ENCODE data around the gene SH2D5. TPM values are rescaled to one million over a fixed set of nuclear protein-coding genes. Genes with fewer than 3 reads are reported as not detected.

Gene SH2D5
- total and polyA plus RNA-seq, 2 experiments from 2014 or later, result 0.53 to 1.1 TPM

GRCh38 chr1:20760322-20760721, 27.8 kb upstream of the SH2D5 start:
- H3K27me3 ChIP-seq, result no peaks in the 10 kb centered on the region
- no peaks in the 10 kb centered on the region for H3K4me1 ChIP-seq (ENCODE audit: insufficient read depth)
- H2AFZ ChIP-seq, result no peak overlapping the region
- no peak overlapping the region for H3K4me3 ChIP-seq
- H3K27ac ChIP-seq, result no peak overlapping the region
- H3K4me2 ChIP-seq, result no peak overlapping the region
- H3K79me2 ChIP-seq, result peaks cover 8% of the 10 kb centered on the region
- no peak for DNase-seq (ENCODE audit: low spot score)
- no peaks in the 10 kb centered on the region for H3K9me2 ChIP-seq (replicated peaks; ENCODE audit: insufficient read depth)
- H3K9me3 ChIP-seq (ENCODE audit: low read depth), result no peaks in the 10 kb centered on the region
- H3K36me3 ChIP-seq (replicated peaks; ENCODE audit: insufficient read depth, low read depth), result no peaks in the 10 kb centered on the region
- no peak for TF ChIP-seq EZH2 (IDR thresholded peaks at IDR 0.05; ENCODE audit: borderline replicate concordance)
- no peak for TF ChIP-seq EZH2phosphoT487 (IDR thresholded peaks at IDR 0.05; ENCODE audit: low read depth, severe bottlenecking, unreplicated experiment)
- no peak for TF ChIP-seq CTCF (IDR thresholded peaks at IDR 0.05; ENCODE audit: poor library complexity)
- no peaks in the 10 kb centered on the region for H4K20me1 ChIP-seq (ENCODE audit: insufficient read depth, poor library complexity, severe bottlenecking)
- 97% methylated on average over 6 of the region's 6 CpGs for WGBS (ENCODE audit: low lambda C conversion rate, missing lambda C conversion rate)

DNA sequence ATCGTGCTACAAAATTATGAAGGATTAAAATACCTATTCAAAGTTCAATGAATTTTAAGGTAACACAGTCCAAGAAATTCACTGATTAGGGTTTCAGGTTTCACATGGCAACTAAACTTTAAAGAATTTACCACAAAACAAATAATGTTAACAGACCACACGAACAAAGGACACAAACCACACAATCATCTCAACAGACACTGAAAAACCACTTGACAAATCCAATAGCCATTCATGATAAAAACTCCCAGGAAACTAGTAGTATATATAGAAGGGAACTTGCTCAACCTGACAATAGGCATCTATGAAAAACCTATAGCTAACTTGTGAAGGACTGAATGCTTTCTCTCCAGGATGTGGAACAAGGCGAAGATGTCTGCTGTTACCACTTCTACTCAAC, 21.1 kb upstream of the SH2D5 start:
- Histone ChIP-seq H3K4me3 (no peak overlapping the region), H3K27ac (no peak overlapping the region), H3K9me2 (replicated peaks; ENCODE audit: insufficient read depth) (no peaks in the 10 kb centered on the region), H3K79me2 (peaks cover 29% of the 10 kb centered on the region), H3K4me2 (no peak overlapping the region), H3K36me3 (replicated peaks; ENCODE audit: insufficient read depth, low read depth) (no peaks in the 10 kb centered on the region), H4K20me1 (ENCODE audit: insufficient read depth, poor library complexity, severe bottlenecking) (no peaks in the 10 kb centered on the region), H3K9me3 (ENCODE audit: low read depth) (no peaks in the 10 kb centered on the region), H2AFZ (no peak overlapping the region), H3K27me3 (no peaks in the 10 kb centered on the region), H3K4me1 (ENCODE audit: insufficient read depth) (no peaks in the 10 kb centered on the region)
- DNase-seq (ENCODE audit: low spot score), result no peak
- TF ChIP-seq CTCF (IDR thresholded peaks at IDR 0.05; ENCODE audit: poor library complexity) (no peak), EZH2phosphoT487 (IDR thresholded peaks at IDR 0.05; ENCODE audit: low read depth, severe bottlenecking, unreplicated experiment) (no peak), EZH2 (IDR thresholded peaks at IDR 0.05; ENCODE audit: borderline replicate concordance) (no peak)
- WGBS (ENCODE audit: low lambda C conversion rate, missing lambda C conversion rate), result 90% methylated on average over 3 of the region's 3 CpGs

GRCh38 chr1:20751462-20751990, 19.0 kb upstream of the SH2D5 start:
- no peak for DNase-seq (ENCODE audit: low spot score)

More at GRCh38 chr1:20751462-20751990, 19.0 kb upstream of the SH2D5 start:
- H3K9me3 ChIP-seq (ENCODE audit: low read depth), result no peaks in the 10 kb centered on the region
- H3K4me1 ChIP-seq (ENCODE audit: insufficient read depth), result no peaks in the 10 kb centered on the region
- H3K36me3 ChIP-seq (replicated peaks; ENCODE audit: insufficient read depth, low read depth), result peaks cover 6% of the 10 kb centered on the region
- H3K27ac ChIP-seq, result no peak overlapping the region
- H3K79me2 ChIP-seq, result peaks cover 29% of the 10 kb centered on the region
- no peak overlapping the region for H3K4me3 ChIP-seq
- H3K4me2 ChIP-seq, result no peak overlapping the region
- TF ChIP-seq EZH2phosphoT487 (IDR thresholded peaks at IDR 0.05; ENCODE audit: low read depth, severe bottlenecking, unreplicated experiment) (no peak), EZH2 (IDR thresholded peaks at IDR 0.05; ENCODE audit: borderline replicate concordance) (no peak), CTCF (IDR thresholded peaks at IDR 0.05; ENCODE audit: poor library complexity) (no peak)
- 81% methylated on average over 3 of the region's 3 CpGs for WGBS (ENCODE audit: low lambda C conversion rate, missing lambda C conversion rate)
- H4K20me1 ChIP-seq (ENCODE audit: insufficient read depth, poor library complexity, severe bottlenecking), result no peaks in the 10 kb centered on the region
- no peaks in the 10 kb centered on the region for H3K9me2 ChIP-seq (replicated peaks; ENCODE audit: insufficient read depth)
- H2AFZ ChIP-seq, result no peak overlapping the region
- no peaks in the 10 kb centered on the region for H3K27me3 ChIP-seq

Measured in hepatocyte (in vitro differentiated cells).